HepG2 (cell line): ENCODE results near the gene LRIG1. TPM values are rescaled to one million over a fixed set of nuclear protein-coding genes. Genes with fewer than 3 reads are reported as not detected.

ENCODE experiments used
- ATAC-seq: fragments of 200-7000 bp; cut with Tn5 transposase; 3 replicates; pipeline ENCODE4 v1.9.1; 2020; ENCODE audit warnings: mild to moderate bottlenecking, moderate library complexity
- BruUV-seq: library from RNA; stranded (reverse); fragments of 400-500 nt; replicated peaks from 2 replicates; lab custom pipeline; 2021; lab: Mats Ljungman, UMichigan
- CTCF ChIA-PET: fragments of 300-600 bp; formaldehyde crosslinking; extraction: SDS; loops from one replicate; lab custom pipeline; 2021; ENCODE audit warnings: low total read pairs, inconsistent platforms, low intra/inter-chr PET ratio; lab: Yijun Ruan, JAX
- POLR2A ChIA-PET: fragments of 350-600 bp; sonication (Branson Sonifier 250); formaldehyde crosslinking; loops from one replicate; lab custom pipeline; 2020; ENCODE audit warnings: antibody characterized with exemption, inconsistent platforms; lab: Yijun Ruan, JAX
- DNase-seq: peaks from one replicate; pipeline ENCODE4 v3.0.0-alpha.2; 2015; ENCODE audit warnings: low spot score
- FAIRE-seq: peaks from 3 replicates; lab custom pipeline; 2011; peaks lifted over from hg19 to GRCh38; lab: Jason Lieb, UNC
- H2AFZ ChIP-seq: one replicate; pipeline ENCODE4 v1.6.1; 2011; ENCODE audit warnings: low read length, inconsistent platforms
- H3K27ac ChIP-seq: fragments of 300-600 bp; 3 replicates; pipeline ENCODE4 v1.8.0; 2011; ENCODE audit warnings: mixed run types, mild to moderate bottlenecking, mixed read lengths, low read length, inconsistent platforms; ENCODE audit not compliant: insufficient read depth; ENCODE audit errors: extremely low read length
- H3K27me3 ChIP-seq, 2 experiments: fragments of 200-600 bp in 1 of 2; 2 replicates in 1 of 2; 3 replicates in 1 of 2; pipeline versions ENCODE4 v1.6.0 to v1.8.0; 2011; ENCODE audit warnings: low read length in 2 of 2, mild to moderate bottlenecking in 2 of 2, moderate library complexity in 2 of 2, inconsistent platforms in 1 of 2; ENCODE audit not compliant: insufficient read depth in 2 of 2, control insufficient read depth in 1 of 2
- H3K36me3 ChIP-seq, 2 experiments: fragments of 200-600 bp in 1 of 2; replicated peaks in 1 of 2; 2 replicates in 1 of 2; 3 replicates in 1 of 2; pipeline versions ENCODE4 v1.5.1 to v1.8.0; 2011; ENCODE audit warnings: low read length in 2 of 2, inconsistent platforms in 1 of 2; ENCODE audit not compliant: insufficient read depth in 2 of 2, control insufficient read depth in 1 of 2
- H3K4me1 ChIP-seq: 2 replicates; pipeline ENCODE4 v1.5.1; 2012; ENCODE audit warnings: low read length, inconsistent platforms; ENCODE audit not compliant: insufficient read depth
- H3K4me2 ChIP-seq: 2 replicates; pipeline ENCODE4 v1.6.0; 2011; ENCODE audit warnings: low read depth, low read length, inconsistent platforms
- H3K4me3 ChIP-seq, 3 experiments: fragments of 200-600 bp in 1 of 3; sonication (generic), shearing (Covaris generic) in 1 of 3; replicated peaks in 1 of 3; 2 replicates each; pipeline ENCODE4 v1.5.1; 2011 to 2016; ENCODE audit warnings: low read length in 3 of 3, inconsistent platforms in 2 of 3, low read depth in 2 of 3, mild to moderate bottlenecking in 2 of 3, control low read depth in 1 of 3, mixed read lengths in 1 of 3; ENCODE audit not compliant: insufficient read depth in 1 of 3
- H3K79me2 ChIP-seq: one replicate; pipeline ENCODE4 v1.6.1; 2011; ENCODE audit warnings: low read length, inconsistent platforms; ENCODE audit not compliant: insufficient read depth
- H3K9ac ChIP-seq: 2 replicates; pipeline ENCODE4 v1.6.0; 2011; ENCODE audit warnings: mild to moderate bottlenecking, low read depth, low read length, inconsistent platforms; ENCODE audit not compliant: insufficient read depth
- H3K9me3 ChIP-seq: 2 replicates; pipeline ENCODE4 v1.5.1; 2012; ENCODE audit warnings: mild to moderate bottlenecking, low read length
- H4K20me1 ChIP-seq: 2 replicates; pipeline ENCODE4 v1.6.0; 2011; ENCODE audit warnings: inconsistent platforms, mild to moderate bottlenecking, low read length, moderate library complexity; ENCODE audit not compliant: insufficient read depth
- CCDC6 ChIP-seq: sonication (generic); formaldehyde crosslinking; IDR thresholded peaks from 2 replicates; pipeline ENCODE4 v1.8.1; 2022; ENCODE audit warnings: mild to moderate bottlenecking, missing genetic modification reagents, moderate library complexity
- FUBP1 ChIP-seq: sonication (generic); formaldehyde crosslinking; IDR thresholded peaks from 2 replicates; pipeline ENCODE4 v1.5.1; 2020; ENCODE audit warnings: missing genetic modification reagents, mild to moderate bottlenecking, borderline replicate concordance
- HMGXB3 ChIP-seq: sonication (generic); formaldehyde crosslinking; IDR thresholded peaks from 2 replicates; pipeline ENCODE4 v1.4.0; 2020; ENCODE audit warnings: missing genetic modification reagents, borderline replicate concordance
- IKZF1 ChIP-seq: fragments of 450-650 bp; IDR thresholded peaks from 2 replicates; pipeline ENCODE4 v1.7.1; 2016
- NR2F6 ChIP-seq, 2 experiments: IDR thresholded peaks; 2 replicates each; pipeline ENCODE4 v1.6.1; 2016; ENCODE audit warnings: antibody characterized with exemption in 1 of 2, mild to moderate bottlenecking in 1 of 2
- RFX5 ChIP-seq: IDR thresholded peaks from 2 replicates; pipeline ENCODE4 v1.6.1; 2011; ENCODE audit warnings: low read depth, low read length, improper control_type of control experiment
- SRY ChIP-seq: sonication (generic); formaldehyde crosslinking; IDR thresholded peaks from 2 replicates; pipeline ENCODE4 v1.8.0; 2022; ENCODE audit warnings: mild to moderate bottlenecking, missing genetic modification reagents
- TCF7L2 ChIP-seq: IDR thresholded peaks from 2 replicates; pipeline ENCODE4 v1.6.1; 2011; ENCODE audit warnings: mild to moderate bottlenecking, low read depth, low read length, moderate library complexity
- TP53 ChIP-seq: sonication (generic); formaldehyde crosslinking; conservative IDR thresholded peaks from 2 replicates; pipeline ENCODE4 v1.4.0; 2020; ENCODE audit warnings: missing genetic modification reagents
- ZNF138 ChIP-seq: sonication (generic); formaldehyde crosslinking; IDR thresholded peaks from 2 replicates; pipeline ENCODE4 v1.5.0; 2020; ENCODE audit warnings: mild to moderate bottlenecking, low read depth, missing genetic modification reagents
- ZNF543 ChIP-seq: sonication (generic); formaldehyde crosslinking; IDR thresholded peaks from 2 replicates; pipeline ENCODE4 v1.4.0; 2020; ENCODE audit warnings: mild to moderate bottlenecking, missing genetic modification reagents
- ZNF704 ChIP-seq: sonication (generic); formaldehyde crosslinking; IDR thresholded peaks from 2 replicates; pipeline ENCODE4 v1.8.1; 2023; ENCODE audit warnings: mild to moderate bottlenecking, inconsistent platforms, moderate library complexity, missing genetic modification reagents, borderline replicate concordance
- ZNF777 ChIP-seq: sonication (generic); formaldehyde crosslinking; IDR thresholded peaks from 2 replicates; pipeline ENCODE4 v1.4.0; 2020; ENCODE audit warnings: missing genetic modification reagents
- ZNF780A ChIP-seq: sonication (generic); formaldehyde crosslinking; IDR thresholded peaks from 2 replicates; pipeline ENCODE4 v1.8.0; 2022; ENCODE audit warnings: mild to moderate bottlenecking, missing genetic modification reagents, moderate library complexity
- WGBS: methylation state at CpG from one replicate; pipeline ENCODE4 v1.1.6; 2017; ENCODE audit warnings: low lambda C conversion rate; 5-methylcytosine and 5-hydroxymethylcytosine counted together
- in situ Hi-C: cut with HindIII; loops from 2 replicates; pipeline ENCODE4 v1.10.0; 2017; ENCODE audit warnings: low pct_unique_long_range_greater_than_20kb; ENCODE audit not compliant: extremely low pct_ligation_motif_present
- intact Hi-C: fragments of 100-400 bp; cut with micrococcal nuclease; formaldehyde crosslinking; loops from one replicate; pipeline ENCODE4 v1.10.0; 2022; ENCODE audit not compliant: unreplicated experiment
- polyA plus RNA-seq, 8 experiments: library from polyadenylated mRNA; depleted of rRNA in 3 of 8; stranded (reverse) in 7 of 8; unstranded in 1 of 8; fragments of >200 nt; fragmentation: Illumina TruSeq in 4 of 8; extraction: Trizol in 4 of 8; gene quantifications; 2 replicates each; pipeline versions ENCODE4 v1.2.1 to v1.2.3, GENCODE V29; 2011 to 2016; ENCODE audit warnings: low read depth in 4 of 8, missing spikeins in 1 of 8, mixed read lengths in 1 of 8; ENCODE audit not compliant: insufficient read depth in 1 of 8
- total RNA-seq, 5 experiments: library from RNA; depleted of rRNA; stranded (reverse); fragments of >200 nt; fragmentation: Illumina TruSeq; extraction: Trizol; gene quantifications; 2 replicates each; pipeline ENCODE4 v1.2.3, GENCODE V29; 2016; ENCODE audit warnings: low read depth in 1 of 5

Gene LRIG1
- total and polyA plus RNA-seq, 2 of the 13 experiments (the other 11 are each of a cell fraction or from before 2014, with no cell fraction given) = 17.8 to 24.8 TPM

GRCh38 chr3:66485291-66485968 is 15.4 kb downstream of the LRIG1 start:
- Histone ChIP-seq H3K4me3 (no peak overlapping the region), H2AFZ (no peak overlapping the region), H3K4me1 (peaks cover 90% of the 10 kb centered on the region), H3K79me2 (peaks cover 86% of the 10 kb centered on the region), H3K4me2 (no peak overlapping the region), H3K36me3 (no peaks in the 10 kb centered on the region), H3K9ac (no peak overlapping the region), H3K27ac (peak overlapping the region; percentile 29), H3K27me3 (no peaks in the 10 kb centered on the region), H3K9me3 (no peaks in the 10 kb centered on the region), H4K20me1 (no peaks in the 10 kb centered on the region)
- no peak for ATAC-seq
- WGBS = 80% methylated on average over 12 of the region's 12 CpGs
- no peak for DNase-seq
- ChIA-PET POLR2A (interaction anchor here (0.6 to 2.2 kb wide), 2 partner anchors 8 to 11 kb away, joined by 3 to 7 read pairs; no protein-coding TSS in a partner anchor), CTCF (no interaction called here)
- intact Hi-C loops = no loop called here
- in situ Hi-C loops = no loop called here
- no peak for FAIRE-seq
- no TSS peak for BruUV-seq
- TF ChIP-seq IKZF1 = no peak
- TF ChIP-seq TP53 = no peak
- no peak for TF ChIP-seq HMGXB3 (CRISPR knock-in tag)
- TF ChIP-seq ZNF543 (CRISPR knock-in tag) = no peak
- no peak for TF ChIP-seq NR2F6 (IDR thresholded peaks at IDR 0.05)
- no peak for TF ChIP-seq NR2F6 (CRISPR knock-in tag; IDR thresholded peaks at IDR 0.05)
- no peak for TF ChIP-seq ZNF780A (CRISPR knock-in tag)
- no peak for TF ChIP-seq SRY
- no peak for TF ChIP-seq TCF7L2
- TF ChIP-seq ZNF138 (CRISPR knock-in tag) = no peak
- no peak for TF ChIP-seq CCDC6
- TF ChIP-seq ZNF777 (CRISPR knock-in tag) = no peak
- no peak for TF ChIP-seq ZNF704 (CRISPR knock-in tag)
- TF ChIP-seq RFX5 = no peak
- TF ChIP-seq FUBP1 (CRISPR knock-in tag) = no peak
